ENCODE measurements around the gene GZMM.

GZMM gene

GRCh38 chr19:572140-572742 lies 28.4 kb downstream of the GZMM start, which contains the start of gene BSG:
Gene BSG (plus strand): TSS chr19:572596. CDS start chr19:572635, 39 bp downstream.
- in situ Hi-C loops (cut with HindIII; ENCODE audit: low sequenced_read_pairs) = no loop called here
- TF ChIP-seq, protein P1, sequence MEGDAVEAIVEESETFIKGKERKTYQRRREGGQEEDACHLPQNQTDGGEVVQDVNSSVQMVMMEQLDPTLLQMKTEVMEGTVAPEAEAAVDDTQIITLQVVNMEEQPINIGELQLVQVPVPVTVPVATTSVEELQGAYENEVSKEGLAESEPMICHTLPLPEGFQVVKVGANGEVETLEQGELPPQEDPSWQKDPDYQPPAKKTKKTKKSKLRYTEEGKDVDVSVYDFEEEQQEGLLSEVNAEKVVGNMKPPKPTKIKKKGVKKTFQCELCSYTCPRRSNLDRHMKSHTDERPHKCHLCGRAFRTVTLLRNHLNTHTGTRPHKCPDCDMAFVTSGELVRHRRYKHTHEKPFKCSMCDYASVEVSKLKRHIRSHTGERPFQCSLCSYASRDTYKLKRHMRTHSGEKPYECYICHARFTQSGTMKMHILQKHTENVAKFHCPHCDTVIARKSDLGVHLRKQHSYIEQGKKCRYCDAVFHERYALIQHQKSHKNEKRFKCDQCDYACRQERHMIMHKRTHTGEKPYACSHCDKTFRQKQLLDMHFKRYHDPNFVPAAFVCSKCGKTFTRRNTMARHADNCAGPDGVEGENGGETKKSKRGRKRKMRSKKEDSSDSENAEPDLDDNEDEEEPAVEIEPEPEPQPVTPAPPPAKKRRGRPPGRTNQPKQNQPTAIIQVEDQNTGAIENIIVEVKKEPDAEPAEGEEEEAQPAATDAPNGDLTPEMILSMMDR (IDR thresholded peaks at IDR 0.05; ENCODE audit: low read depth, low read length) = no peak
- peak; percentile 97 for DNase-seq (ENCODE audit: low read depth, low spot score)
- H3K4me3 ChIP-seq (ENCODE audit: low read depth, low read length) = peak within 1 kb of the TSS; percentile 74

- DNase-seq (ENCODE audit: low read depth, low spot score) = peak; percentile 60
- in situ Hi-C loops (cut with HindIII; ENCODE audit: low sequenced_read_pairs) = no loop called here
- peak overlapping the region; percentile 74 for H3K4me3 ChIP-seq (ENCODE audit: low read depth, low read length)
- TF ChIP-seq, protein P1 (IDR thresholded peaks at IDR 0.05; ENCODE audit: low read depth, low read length) = no peak
Observed at GRCh38 chr19:572743-573518, 29.1 kb downstream of the GZMM start.

- H3K4me3 ChIP-seq (ENCODE audit: low read depth, low read length) = peak overlapping the region; percentile 74
- in situ Hi-C loops (cut with HindIII; ENCODE audit: low sequenced_read_pairs) = no loop called here
- TF ChIP-seq, protein P1 (IDR thresholded peaks at IDR 0.05; ENCODE audit: low read depth, low read length) = no peak
- no peak for DNase-seq (ENCODE audit: low read depth, low spot score)
Observed at GRCh38 chr19:573519-573825, 29.6 kb downstream of the GZMM start.

DNA sequence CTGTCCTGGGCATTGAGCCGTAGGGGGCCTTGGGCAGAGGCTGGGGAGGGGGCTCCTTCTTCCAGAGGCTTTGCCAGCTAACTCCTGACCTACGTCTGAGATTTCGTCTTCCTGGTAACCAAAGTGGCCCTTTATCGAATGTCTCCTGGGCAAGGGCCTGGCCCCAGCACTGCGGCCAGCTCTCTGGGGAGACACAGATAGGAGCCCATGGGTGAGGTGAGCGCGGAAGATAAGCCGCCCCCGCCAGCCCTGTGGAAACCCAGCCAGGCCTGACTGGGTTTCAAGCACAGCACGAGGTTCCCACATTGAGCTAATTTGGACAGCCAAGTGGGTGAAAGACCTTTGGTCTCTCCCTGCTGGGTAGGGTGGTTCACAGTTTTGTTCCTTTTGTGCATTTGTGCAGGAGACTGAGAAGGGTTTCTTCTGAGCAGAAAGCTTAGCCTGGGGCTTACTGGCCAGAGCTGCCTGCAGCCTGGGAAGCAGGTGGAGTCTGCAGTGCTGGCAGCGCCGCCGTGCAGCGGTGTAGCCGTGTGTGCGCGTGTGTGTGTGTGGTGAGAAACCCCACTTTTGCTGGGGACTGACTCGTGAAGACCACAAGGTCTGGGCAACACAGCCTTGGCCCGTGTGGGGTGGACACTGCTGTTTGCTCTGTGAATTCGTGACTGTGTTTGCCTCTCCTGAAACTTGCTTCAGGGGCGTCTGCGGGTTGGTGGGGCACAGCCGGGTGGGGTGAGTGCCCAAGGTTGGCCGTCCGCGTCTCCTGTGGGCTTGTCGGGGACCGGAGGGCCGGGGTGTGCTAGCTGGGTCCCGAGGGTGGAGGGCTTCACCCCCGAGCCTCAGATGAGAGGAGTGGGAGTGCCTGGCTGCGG lies 31.0 kb downstream of the GZMM start:
- peak overlapping the region; percentile 32 for H3K4me3 ChIP-seq (ENCODE audit: low read depth, low read length)
- peak; percentile 44 for DNase-seq (ENCODE audit: low read depth, low spot score)
- in situ Hi-C loops (cut with HindIII; ENCODE audit: low sequenced_read_pairs) = no loop called here
- TF ChIP-seq, protein P1 (IDR thresholded peaks at IDR 0.05; ENCODE audit: low read depth, low read length) = no peak

- in situ Hi-C loops (cut with HindIII; ENCODE audit: low sequenced_read_pairs) = no loop called here
- TF ChIP-seq, protein P1 (IDR thresholded peaks at IDR 0.05; ENCODE audit: low read depth, low read length) = no peak
- H3K4me3 ChIP-seq (ENCODE audit: low read depth, low read length) = peak overlapping the region; percentile 32
- DNase-seq (ENCODE audit: low read depth, low spot score) = peak; percentile 43
Observed at GRCh38 chr19:575527-576506, 32.0 kb downstream of the GZMM start.

Measured in astrocyte of the spinal cord (primary cell).